PC-9 (cell line): Measurements from ENCODE around the gene CRISPLD2. TPM values are rescaled to one million over a fixed set of nuclear protein-coding genes. Genes with fewer than 3 reads are reported as not detected.

Experiments used
- BruUV-seq: library from RNA; stranded (reverse); fragments of 400-500 nt; replicated peaks from 2 replicates; lab custom pipeline; 2021; lab: Mats Ljungman, UMichigan
- CTCF ChIA-PET: fragments of 300-600 bp; sonication (Branson Sonifier 250); formaldehyde crosslinking; loops from one replicate; lab custom pipeline; 2022; ENCODE audit warnings: antibody characterized with exemption; lab: Charles Lee
- POLR2A ChIA-PET: fragments of 300-600 bp; sonication (Branson Sonifier 250); formaldehyde crosslinking; loops from one replicate; lab custom pipeline; 2022; ENCODE audit warnings: antibody characterized with exemption; ENCODE audit not compliant: unreplicated experiment; lab: Charles Lee
- DNase-seq, 2 experiments: peaks; one replicate each; pipeline versions ENCODE4 v3.0.0 to v3.0.0-alpha.2; 2015 to 2022; ENCODE audit warnings: mixed read lengths in 1 of 2
- H2AFZ ChIP-seq: fragments of 200-600 bp; sonication (generic); 2 replicates; pipeline ENCODE4 v1.8.1; 2017; ENCODE audit warnings: antibody characterized with exemption
- H3F3A ChIP-seq: fragments of 200-600 bp; sonication (generic); 2 replicates; pipeline ENCODE4 v1.8.1; 2017; ENCODE audit warnings: antibody characterized with exemption, mild to moderate bottlenecking, low read depth; ENCODE audit not compliant: insufficient read depth
- H3K27ac ChIP-seq: fragments of 200-600 bp; sonication (generic); 2 replicates; pipeline ENCODE4 v1.6.1; 2016; ENCODE audit warnings: mixed run types
- H3K27me3 ChIP-seq: fragments of 200-600 bp; sonication (generic); 2 replicates; pipeline ENCODE4 v1.6.1; 2016; ENCODE audit warnings: low read depth, mixed run types; ENCODE audit not compliant: insufficient read depth
- H3K36me3 ChIP-seq: fragments of 200-600 bp; sonication (generic); 2 replicates; pipeline ENCODE4 v1.6.1; 2016; ENCODE audit warnings: low read depth, mixed run types
- H3K4me1 ChIP-seq: fragments of 200-600 bp; sonication (generic); replicated peaks from 2 replicates; pipeline ENCODE4 v1.6.1; 2016; ENCODE audit warnings: mixed run types; ENCODE audit not compliant: insufficient read depth
- H3K4me2 ChIP-seq: fragments of 200-600 bp; sonication (generic); 2 replicates; pipeline ENCODE4 v1.6.1; 2017; ENCODE audit warnings: mixed run types
- H3K4me3 ChIP-seq: fragments of 200-600 bp; sonication (generic); 2 replicates; pipeline ENCODE4 v1.6.1; 2016; ENCODE audit warnings: mixed run types
- H3K79me2 ChIP-seq: fragments of 200-600 bp; sonication (generic); 2 replicates; pipeline ENCODE4 v1.6.1; 2017; ENCODE audit warnings: low read depth, mixed run types
- H3K9me2 ChIP-seq: fragments of 200-600 bp; sonication (generic); 2 replicates; pipeline ENCODE4 v1.8.1; 2017; ENCODE audit warnings: mild to moderate bottlenecking; ENCODE audit not compliant: insufficient read depth
- H3K9me3 ChIP-seq: fragments of 200-600 bp; sonication (generic); 2 replicates; pipeline ENCODE4 v1.8.1; 2016; ENCODE audit warnings: low read depth; ENCODE audit not compliant: insufficient read depth
- H4K20me1 ChIP-seq: fragments of 200-600 bp; sonication (generic); 2 replicates; pipeline ENCODE4 v1.8.1; 2017; ENCODE audit not compliant: insufficient read depth
- EZH2 ChIP-seq: fragments of 200-600 bp; sonication (generic); IDR thresholded peaks from 2 replicates; pipeline ENCODE4 v1.8.0; 2017; ENCODE audit warnings: antibody characterized with exemption, low read depth
- intact Hi-C: fragments of 100-400 bp; cut with micrococcal nuclease; formaldehyde crosslinking; loops from one replicate; pipeline ENCODE4 v1.10.0; 2022; ENCODE audit not compliant: unreplicated experiment
- total RNA-seq: library from RNA; stranded (reverse); gene quantifications from 2 replicates; pipeline ENCODE4 v1.2.3, GENCODE V29; 2021
- TF ChIP-seq, protein P1 (sequence below): fragments of 200-600 bp; sonication (generic); conservative IDR thresholded peaks from 2 replicates; pipeline ENCODE4 v1.6.1; 2017; ENCODE audit warnings: mixed run types, antibody characterized with exemption, mild to moderate bottlenecking, moderate library complexity

Gene CRISPLD2
- total RNA-seq, 1 experiment from 2014 or later, result 18.6 TPM

DNA sequence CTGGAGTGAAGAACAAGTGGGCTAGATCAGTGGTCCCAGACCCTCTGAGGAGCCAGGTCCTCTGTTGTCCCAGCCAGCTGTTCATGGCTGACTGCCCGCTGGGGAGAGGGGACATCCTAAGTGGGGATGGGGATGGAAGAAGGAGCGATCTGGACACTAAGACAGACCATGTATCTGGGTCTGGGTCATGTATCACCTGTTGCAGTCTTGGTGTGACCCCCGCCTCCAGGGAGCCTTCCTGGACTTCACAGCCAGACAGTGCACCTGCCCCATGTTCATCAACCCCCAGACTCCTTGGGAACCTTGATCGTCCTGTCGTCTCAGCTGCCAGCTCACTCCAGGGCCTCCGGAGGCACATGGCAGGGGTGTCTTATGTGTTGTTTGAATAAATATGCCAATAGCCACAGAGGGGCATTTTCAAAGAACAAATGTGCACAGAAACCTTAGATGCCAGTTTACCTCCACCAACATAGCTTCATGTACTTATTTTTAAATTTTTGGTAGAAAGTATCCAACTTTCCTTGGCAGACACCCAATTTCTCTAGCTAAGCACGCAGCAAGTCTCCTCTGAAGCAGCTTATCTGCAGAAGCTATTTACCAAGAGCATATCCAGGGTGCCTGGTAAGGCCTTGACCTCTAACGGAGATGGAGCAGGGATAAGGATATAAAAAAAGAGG, 43.2 kb downstream of the CRISPLD2 start:
- no peak for TF ChIP-seq EZH2
- TF ChIP-seq, protein P1, sequence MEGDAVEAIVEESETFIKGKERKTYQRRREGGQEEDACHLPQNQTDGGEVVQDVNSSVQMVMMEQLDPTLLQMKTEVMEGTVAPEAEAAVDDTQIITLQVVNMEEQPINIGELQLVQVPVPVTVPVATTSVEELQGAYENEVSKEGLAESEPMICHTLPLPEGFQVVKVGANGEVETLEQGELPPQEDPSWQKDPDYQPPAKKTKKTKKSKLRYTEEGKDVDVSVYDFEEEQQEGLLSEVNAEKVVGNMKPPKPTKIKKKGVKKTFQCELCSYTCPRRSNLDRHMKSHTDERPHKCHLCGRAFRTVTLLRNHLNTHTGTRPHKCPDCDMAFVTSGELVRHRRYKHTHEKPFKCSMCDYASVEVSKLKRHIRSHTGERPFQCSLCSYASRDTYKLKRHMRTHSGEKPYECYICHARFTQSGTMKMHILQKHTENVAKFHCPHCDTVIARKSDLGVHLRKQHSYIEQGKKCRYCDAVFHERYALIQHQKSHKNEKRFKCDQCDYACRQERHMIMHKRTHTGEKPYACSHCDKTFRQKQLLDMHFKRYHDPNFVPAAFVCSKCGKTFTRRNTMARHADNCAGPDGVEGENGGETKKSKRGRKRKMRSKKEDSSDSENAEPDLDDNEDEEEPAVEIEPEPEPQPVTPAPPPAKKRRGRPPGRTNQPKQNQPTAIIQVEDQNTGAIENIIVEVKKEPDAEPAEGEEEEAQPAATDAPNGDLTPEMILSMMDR, result no peak
- intact Hi-C loops, result no loop called here
- H3K9me2 ChIP-seq, result no peaks in the 10 kb centered on the region
- ChIA-PET POLR2A (no interaction called here), CTCF (interaction anchor here (0.5 kb wide), 1 partner anchor 11 kb away, joined by 4 read pairs; no protein-coding TSS in a partner anchor)
- DNase-seq, result no peak
- H3K27ac ChIP-seq, result no peak overlapping the region
- no peaks in the 10 kb centered on the region for H3K4me1 ChIP-seq
- H3F3A ChIP-seq, result no peaks in the 10 kb centered on the region
- H3K79me2 ChIP-seq, result no peaks in the 10 kb centered on the region
- no peaks in the 10 kb centered on the region for H4K20me1 ChIP-seq
- no peaks in the 10 kb centered on the region for H3K36me3 ChIP-seq
- no peak overlapping the region for H3K4me2 ChIP-seq
- BruUV-seq, result no TSS peak
- H3K27me3 ChIP-seq, result no peaks in the 10 kb centered on the region
- no peak overlapping the region for H2AFZ ChIP-seq
- H3K4me3 ChIP-seq, result no peak overlapping the region
- no peaks in the 10 kb centered on the region for H3K9me3 ChIP-seq

DNA sequence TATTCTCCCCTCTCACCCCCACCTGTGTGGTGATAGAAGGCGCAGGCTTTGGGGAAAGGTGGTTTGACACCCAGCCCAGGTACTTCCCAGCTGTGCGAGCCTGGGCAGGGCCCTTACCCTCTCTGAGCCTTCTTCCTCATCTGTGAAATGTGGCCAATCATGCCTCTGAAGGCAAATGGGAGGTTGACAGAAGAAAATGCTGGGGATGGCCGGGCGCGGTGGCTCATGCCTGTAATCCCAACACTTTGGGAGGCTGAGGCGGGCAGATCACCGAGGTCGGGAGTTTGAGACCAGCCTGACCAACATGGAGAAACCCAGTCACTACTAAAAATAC, 43.7 kb downstream of the CRISPLD2 start:
- no peaks in the 10 kb centered on the region for H3K4me1 ChIP-seq
- no peaks in the 10 kb centered on the region for H4K20me1 ChIP-seq
- no peak overlapping the region for H3K4me2 ChIP-seq
- H3K4me3 ChIP-seq, result no peak overlapping the region
- H3K27ac ChIP-seq, result no peak overlapping the region
- no peaks in the 10 kb centered on the region for H3K36me3 ChIP-seq
- H3K27me3 ChIP-seq, result no peaks in the 10 kb centered on the region
- BruUV-seq, result no TSS peak
- no peaks in the 10 kb centered on the region for H3K9me2 ChIP-seq
- POLR2A ChIA-PET, result no interaction called here
- no peaks in the 10 kb centered on the region for H3K79me2 ChIP-seq
- no peaks in the 10 kb centered on the region for H3F3A ChIP-seq
- TF ChIP-seq EZH2, result no peak
- TF ChIP-seq, protein P1, result no peak
- no peak overlapping the region for H2AFZ ChIP-seq
- intact Hi-C loops, result no loop called here
- no peaks in the 10 kb centered on the region for H3K9me3 ChIP-seq
- CTCF ChIA-PET, result no interaction called here
- no peak for DNase-seq

DNA sequence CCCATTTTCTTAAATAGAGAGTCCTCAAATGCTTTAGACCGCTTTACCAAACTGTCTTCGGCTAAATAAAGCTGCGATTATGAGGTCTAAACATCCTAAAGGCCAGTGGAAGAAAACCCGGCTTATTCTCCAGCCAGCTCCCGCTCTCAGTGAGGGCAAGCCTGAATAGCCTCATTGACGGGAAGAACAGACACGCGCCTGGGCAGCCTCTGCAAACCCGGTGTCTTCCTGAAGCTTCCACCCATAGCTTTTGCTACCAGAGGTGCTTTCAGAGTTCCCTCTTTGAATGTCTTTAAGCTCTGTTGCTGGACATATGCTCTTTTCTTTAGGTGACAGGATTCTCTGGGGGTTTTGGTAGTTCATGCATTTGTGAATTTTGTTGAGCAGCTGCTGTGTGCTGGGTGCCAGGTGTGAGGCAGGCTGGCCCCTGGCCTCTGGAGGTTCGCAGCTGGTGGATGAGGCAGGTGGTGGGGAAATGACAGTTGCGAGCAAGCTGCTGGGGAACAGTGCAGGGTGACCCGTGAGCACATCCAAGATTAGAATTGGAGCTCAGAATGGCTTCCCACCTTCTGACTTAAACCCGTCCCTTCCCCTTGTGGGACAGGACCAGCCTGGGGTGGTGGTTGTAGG, 44.7 kb downstream of the CRISPLD2 start:
- Histone ChIP-seq H3K4me3 (no peak overlapping the region), H3K27me3 (no peaks in the 10 kb centered on the region), H3K9me2 (no peaks in the 10 kb centered on the region), H3K79me2 (no peaks in the 10 kb centered on the region), H3K27ac (no peak overlapping the region), H3K36me3 (no peaks in the 10 kb centered on the region), H3F3A (no peaks in the 10 kb centered on the region), H2AFZ (no peak overlapping the region), H3K9me3 (no peaks in the 10 kb centered on the region), H3K4me1 (no peaks in the 10 kb centered on the region), H4K20me1 (no peaks in the 10 kb centered on the region), H3K4me2 (no peak overlapping the region)
- CTCF ChIA-PET, result no interaction called here
- no peak for DNase-seq
- no peak for TF ChIP-seq EZH2
- TF ChIP-seq, protein P1, result no peak
- BruUV-seq, result no TSS peak
- intact Hi-C loops, result no loop called here
- POLR2A ChIA-PET, result no interaction called here
